Activated CD4-positive, alpha-beta T cell treated with anti-CD3 and anti-CD28 coated beads, Interleukin-2, Interleukin-4, amounts not matched to agents 100 ng/mL and 50 ng/mL, durations not matched to agents 16 hours and 8 hours (primary cell): Measurements from ENCODE around the gene TMEM45A.
"Not testable (repeated sequence)": the region's sequence is repeated elsewhere in the genome, so short reads cannot be mapped to it uniquely, and the experiment has no call there.

Experiments
- DNase-seq: peaks from one replicate; pipeline ENCODE4 v3.0.0-alpha.2; 2020; ENCODE audit warnings: low spot score

TMEM45A gene

DNA sequence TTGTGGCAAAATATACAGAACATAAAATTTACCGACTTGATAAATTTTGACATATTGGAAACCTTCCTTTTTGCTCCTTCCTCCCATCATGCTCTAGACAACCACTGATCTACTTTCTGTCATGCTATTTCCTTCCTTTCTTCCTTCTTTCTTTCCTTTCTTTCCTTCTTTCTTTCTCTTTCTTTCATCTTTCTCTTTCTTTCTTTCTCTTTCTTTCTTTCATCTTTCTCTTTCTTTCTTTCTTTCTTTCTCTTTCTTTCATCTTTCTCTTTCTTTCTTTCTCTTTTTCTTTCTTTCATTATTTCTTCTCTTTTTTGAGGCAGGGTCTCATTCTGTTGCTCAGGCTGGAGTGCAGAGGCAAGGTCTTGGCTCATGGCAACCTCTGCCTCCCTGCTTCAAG, 8.9 kb upstream of the TMEM45A start:
- no peak for DNase-seq

DNA sequence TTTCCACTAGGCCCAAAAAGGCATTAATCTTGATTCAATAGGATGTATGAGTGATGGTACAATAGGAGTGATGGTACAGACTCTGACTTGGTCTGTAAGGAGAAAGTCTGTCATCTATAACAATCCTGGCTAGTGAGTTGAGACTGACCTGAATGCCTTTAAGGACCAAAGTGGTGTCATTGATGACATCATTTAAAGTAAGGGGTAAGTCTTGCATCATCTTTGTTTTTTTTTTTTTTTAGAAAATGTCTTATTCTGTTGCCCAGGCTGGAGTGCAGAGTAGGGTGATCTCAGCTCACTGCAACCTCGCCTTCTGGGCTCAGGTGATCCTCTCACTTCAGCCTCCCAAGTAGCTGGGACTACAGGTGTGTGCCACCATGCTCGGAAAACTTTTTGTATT, 5.6 kb upstream of the TMEM45A start:
- DNase-seq, result no peak

DNA sequence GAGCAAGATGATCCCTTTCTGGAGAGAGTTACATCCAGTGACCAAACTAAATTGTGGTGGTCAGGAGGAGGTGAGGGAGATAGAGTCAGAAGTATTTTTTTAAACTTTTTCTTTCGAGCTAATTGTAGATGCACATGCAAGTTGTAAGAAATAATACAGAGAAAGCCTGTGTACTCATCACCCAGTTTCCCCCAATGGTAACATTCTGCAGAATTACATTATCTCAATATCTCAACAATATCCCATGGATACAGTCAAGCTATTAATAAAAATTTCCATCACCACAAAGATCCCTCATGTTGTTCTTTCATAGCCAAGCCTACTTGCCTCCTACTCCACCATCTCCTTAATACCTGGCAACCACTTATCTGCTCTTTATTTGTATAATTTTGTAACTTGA, 3.3 kb upstream of the TMEM45A start:
- no peak for DNase-seq

DNA sequence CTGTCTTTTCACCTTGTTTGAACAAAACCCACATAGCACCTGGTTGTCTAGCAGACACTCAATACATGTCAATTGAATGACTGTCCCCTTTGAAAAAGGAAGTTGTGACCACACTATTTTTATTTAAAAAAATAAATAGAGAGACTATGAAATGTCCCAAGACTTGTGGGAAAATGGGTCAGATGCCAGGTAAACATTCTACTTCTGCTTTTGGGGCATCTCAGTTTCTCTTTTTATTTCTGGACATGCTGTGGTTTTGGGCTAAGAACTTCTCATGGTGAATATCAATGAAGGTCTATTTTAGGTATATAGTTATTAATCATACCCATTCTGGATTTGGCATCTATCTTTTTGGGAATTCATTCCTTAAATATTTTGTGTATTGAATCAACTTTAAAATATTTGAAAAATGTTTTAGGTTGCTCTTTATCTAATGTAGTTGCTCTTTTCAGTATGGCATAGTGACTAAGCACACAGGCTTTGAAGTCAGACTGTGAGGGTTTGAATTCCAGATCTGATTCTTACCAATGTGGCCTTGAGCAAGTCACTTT, 4.4 kb downstream of the TMEM45A start:
- DNase-seq, result no peak

DNA sequence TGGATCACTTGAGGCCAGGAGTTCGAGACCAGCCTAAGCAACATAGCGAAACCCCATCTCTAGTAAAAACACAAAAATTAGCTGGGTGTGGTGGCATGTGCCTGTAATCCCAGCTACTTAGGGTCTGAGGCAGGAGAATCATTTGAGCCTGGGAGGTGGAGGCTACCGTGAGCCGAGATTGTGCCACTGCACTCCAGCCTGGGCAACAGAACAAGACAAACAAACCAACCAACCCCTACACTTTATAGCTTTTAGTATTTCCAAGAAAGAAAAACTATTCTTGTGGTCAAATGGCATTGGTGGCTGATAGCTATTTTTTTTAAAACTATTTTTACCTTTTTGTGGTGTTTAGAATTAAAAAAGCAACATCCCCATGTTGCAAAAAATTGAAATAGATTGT, 7.2 kb downstream of the TMEM45A start:
- DNase-seq, result no peak

- no peak for DNase-seq
Measured at GRCh38 chr3:100500320-100500880, 8.0 kb downstream of the TMEM45A start.

DNA sequence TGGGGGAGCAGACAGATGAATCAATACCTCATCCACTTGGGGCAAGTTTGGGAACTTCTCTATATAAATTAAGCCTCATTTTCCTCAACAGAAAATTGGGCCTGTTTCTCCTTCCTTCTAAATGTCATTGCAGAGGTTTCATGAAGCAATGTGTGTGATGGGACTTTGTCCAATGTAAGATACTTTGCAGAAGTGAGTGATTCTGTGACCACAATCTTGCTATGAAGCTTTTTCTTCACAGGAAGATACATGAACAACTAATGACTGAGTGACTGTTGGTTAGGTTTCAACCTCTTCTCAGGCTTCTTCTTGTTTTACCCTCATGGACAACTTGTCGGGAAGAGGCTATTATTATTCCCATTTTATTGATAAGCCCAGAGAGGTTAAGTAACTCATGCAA, 11.0 kb downstream of the TMEM45A start:
- no peak for DNase-seq

DNA sequence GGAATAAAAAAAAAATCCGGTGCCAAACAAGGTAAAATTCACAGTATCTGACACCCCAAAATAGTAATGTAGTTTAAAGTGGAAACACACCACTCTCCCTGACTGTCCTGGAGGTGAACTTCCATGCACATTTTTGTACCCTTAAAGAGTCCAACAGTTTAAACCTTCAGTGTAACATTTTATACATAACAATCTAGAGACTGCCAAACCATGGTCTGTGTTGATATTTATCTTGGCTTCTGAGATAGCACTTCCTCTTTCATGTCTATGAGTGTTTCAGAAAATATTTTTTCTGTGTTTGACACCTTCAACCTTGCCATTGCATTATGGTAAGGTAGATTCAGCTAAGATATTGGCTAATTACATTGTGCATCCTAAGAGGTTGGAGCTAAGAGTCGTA, 13.9 kb downstream of the TMEM45A start:
- no peak for DNase-seq

DNA sequence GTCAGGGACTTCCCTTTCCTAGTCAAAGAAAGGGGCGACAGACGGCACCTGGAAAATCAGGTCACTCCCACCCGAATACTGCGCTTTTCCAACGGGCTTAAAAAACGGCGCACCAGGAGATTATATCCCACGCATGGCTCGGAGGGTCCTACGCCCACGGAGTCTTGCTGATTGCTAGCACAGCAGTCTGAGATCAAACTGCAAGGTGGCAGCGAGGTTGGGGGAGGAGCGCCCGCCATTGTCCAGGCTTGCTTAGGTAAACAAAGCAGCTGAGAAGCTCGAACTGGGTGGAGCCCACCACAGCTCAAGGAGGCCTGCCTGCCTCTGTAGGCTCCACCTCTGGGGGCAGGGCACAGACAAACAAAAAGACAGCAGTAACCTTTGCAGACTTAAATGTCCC, 17.4 kb downstream of the TMEM45A start:
- DNase-seq, result not testable (repeated sequence)

DNA sequence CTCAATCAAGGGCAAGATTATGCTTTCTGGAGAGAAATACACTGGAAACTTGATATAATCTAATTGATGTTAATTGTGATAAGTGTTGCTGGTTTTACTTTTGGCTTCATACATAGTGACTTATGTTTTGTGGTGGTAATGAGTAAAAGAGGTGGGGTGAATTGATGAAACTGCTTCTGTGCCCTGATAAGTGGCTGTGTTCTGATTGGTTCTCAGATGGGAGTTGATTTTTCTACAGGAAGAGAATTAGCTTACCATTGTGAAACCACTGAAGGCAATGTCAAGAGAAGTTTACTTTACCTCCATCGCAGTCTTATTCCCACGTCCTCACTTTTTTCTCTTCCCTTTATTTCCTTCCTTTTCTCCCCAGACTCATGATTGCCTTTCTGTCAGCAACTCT, 23.8 kb downstream of the TMEM45A start:
- no peak for DNase-seq

DNA sequence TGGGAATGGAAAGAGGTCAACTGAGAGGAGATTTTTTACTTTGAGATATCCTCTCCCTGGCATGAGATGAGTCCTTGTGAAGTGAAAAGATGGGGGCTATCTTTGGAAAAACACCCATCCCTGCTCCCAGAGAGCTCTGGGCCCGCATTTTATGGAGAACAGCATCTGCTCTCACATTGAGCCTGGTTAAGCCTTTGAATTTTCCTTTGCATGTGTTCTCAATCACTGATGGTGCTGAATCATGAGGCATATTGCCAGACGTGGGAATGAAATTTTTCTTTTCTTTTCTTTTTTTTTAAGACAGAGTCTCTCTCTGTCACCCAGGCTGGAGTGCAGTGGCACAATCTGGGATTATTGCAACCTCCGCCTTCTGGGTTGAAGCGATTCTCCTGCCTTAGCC, 24.4 kb downstream of the TMEM45A start:
- DNase-seq, result no peak

- DNase-seq, result no peak
Measured at GRCh38 chr3:100517276-100517675, 24.9 kb downstream of the TMEM45A start.

DNA sequence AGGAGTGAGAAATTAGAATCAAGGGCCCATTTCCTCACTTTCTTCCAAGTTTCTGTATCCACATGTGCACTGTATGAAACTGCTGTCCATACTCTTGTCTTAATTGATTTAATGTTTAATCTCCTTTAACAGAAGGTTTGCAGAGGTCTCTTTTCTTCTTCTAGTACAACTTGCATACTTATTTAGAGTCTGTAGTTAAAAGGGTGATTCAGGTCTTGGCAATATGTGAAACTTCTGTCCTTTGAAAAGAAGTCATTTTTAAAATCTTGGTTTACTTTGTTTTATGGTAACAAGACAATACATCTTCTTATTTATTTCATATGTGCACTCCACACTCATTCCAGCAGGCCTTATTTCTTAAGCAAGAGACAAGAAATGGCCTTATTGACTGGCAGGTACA, 25.8 kb downstream of the TMEM45A start:
- DNase-seq, result no peak

DNA sequence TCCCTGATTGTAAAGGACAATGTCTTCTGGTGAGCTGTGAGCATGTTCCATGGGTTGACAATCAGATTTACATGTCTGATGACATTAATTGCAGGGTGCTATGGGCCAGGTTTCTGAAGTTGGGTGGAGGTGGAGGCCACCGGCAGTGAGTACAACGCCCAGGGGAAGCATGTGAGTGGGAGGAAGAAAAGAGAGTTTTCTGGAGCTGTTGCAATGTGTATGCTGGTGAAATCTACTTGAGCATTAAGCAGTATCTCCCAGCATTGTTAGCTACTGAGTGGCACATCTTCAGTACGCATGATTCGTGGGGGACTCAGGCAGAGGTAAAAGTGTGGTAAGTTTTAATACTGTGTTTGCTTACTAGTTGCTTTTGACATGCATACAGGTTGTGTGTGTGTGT, 26.6 kb downstream of the TMEM45A start:
- no peak for DNase-seq

DNA sequence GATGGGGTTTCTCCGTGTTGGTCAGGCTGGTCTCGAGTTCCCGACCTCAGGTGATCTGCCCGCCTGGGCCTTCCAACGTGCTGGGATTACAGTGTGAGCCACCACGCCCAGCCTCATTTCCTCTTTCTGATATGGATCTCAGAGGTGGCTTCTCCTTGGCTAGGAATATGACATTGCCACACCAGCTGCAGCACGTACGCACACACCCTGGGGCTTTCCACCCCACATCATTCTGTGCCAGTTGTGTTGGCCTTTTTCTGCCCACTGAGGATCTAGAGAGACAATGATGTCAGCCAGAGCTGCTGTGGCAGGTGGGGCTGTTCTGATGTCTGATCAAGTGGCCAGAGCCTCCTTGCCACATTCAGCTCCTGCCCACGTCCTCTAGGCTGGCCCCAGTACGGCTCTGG, 29.0 kb downstream of the TMEM45A start:
- no peak for DNase-seq

GRCh38 chr3:100522125-100522524, 29.7 kb downstream of the TMEM45A start:
- no peak for DNase-seq

DNA sequence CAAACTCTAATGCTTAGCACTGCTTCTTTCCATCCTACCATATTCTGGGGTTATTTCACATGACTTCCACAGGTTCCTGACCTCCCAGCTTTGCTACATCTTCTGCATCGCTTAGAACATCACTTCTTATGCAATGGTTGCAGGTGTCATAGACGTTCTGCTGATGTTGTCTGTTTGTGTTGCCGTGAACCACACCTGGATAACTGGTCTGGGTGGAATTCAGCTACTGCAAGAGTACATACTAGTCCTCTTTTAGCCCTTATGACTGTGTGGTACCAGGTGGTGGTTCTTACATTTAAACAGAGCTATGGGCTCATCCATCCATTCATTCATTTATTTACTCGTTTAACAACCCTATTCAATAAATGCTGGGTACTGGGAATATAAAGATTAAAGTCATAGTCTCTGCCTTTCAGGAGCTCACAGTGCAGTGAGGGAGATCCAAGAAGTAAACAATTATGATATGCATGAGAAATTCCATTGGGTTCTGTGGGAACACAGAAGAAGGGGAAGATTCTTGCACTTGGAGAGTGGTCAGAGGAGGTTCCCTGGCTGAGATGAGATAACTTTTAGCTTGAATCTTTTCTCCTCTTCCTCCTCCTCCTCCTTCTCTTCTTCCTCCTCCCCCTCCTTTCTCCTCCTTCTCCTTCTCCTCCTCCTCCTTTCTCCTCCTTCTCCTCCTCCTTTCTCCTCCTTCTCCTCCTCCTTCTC, 30.8 kb downstream of the TMEM45A start:
- DNase-seq, result no peak

DNA sequence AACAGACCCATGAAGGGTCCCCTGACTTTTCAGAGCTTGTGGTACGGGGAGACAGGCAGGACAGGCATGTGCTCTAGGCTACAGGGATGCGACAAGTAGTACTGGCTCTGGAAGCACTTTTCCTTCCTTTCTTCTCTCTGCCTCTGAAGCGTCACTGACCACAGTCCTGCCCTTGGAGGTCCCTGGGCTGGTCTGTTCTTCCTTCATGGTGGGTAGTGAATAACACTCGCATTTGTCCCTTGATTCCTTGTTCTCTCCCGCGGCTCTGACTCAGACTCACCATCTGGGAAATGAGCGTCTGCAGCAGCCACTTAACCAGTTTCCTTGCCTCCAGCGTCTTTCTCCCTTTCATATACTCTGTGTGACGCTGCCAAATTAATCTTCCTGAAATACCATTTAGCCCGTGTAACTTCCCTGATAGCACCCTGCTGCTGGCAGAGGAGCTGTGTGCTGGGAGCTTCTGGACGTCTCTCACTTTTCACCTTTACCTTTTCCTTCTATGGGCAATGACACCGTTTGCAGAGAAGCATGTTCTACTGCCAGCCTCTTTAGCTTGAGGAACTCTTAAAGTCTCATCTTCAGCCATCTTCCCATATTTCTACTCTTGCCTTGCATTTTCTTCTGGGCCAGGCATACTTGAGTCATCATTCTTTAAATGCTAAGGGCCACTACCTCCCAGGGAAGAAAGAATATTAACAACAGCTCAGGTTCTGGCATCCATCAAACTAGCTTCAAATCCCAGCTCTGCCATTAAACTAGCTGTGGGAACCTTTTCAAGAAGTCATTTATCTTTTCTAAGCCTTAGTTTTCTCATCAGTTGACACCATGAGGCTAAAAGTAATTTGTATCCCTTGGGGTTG, 33.6 kb downstream of the TMEM45A start:
- DNase-seq, result no peak

GRCh38 chr3:100526613-100527346, 34.4 kb downstream of the TMEM45A start:
- no peak for DNase-seq

- DNase-seq, result no peak
Measured at GRCh38 chr3:100527347-100527735, 34.9 kb downstream of the TMEM45A start.

DNA sequence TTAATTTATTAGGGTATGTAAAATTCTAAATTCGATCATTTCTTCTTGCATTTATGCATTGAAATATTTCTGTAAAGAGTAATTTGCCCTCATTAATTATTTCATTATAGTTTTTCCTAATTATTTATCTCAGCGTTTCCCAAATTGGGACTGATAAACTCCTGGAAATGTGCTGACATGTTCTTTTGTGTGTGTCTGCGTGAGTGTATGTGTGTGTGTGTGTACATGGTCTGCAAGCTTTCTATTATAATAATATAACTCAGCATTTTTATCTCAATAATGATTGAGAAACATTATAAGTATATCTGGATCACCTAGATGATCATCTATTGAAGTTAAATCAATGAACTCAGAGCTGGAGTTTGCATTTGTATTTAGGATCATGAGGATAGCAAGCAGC, 38.7 kb downstream of the TMEM45A start:
- no peak for DNase-seq

DNA sequence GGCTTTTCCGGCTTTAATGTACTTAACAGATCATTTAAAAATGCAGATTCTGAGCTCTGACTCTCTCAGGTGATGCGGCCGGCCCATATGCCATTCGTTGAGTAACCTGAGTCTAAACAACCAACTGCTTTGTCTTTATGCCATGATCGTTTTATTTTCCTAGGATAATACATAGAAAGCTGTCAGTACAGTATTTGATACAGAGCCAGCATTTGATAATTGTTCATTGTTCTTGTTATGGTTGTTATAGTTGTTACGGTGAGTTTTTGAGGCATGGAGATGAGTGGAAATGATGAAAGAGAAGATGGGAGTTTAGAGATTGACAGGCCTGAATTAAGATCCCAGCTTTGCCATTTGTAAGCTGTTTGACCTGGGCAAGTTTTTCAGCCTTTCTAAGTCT, 40.0 kb downstream of the TMEM45A start:
- DNase-seq, result no peak
